GM21367 (cell line): ENCODE data around the gene KIAA0930.

Experiments used
- ATAC-seq: cut with Tn5 transposase; IDR thresholded peaks from one replicate; pipeline ENCODE4 v1.9.1; 2021; ENCODE audit not compliant: unreplicated experiment

KIAA0930 gene

GRCh38 chr22:45144916-45145315 lies 95.8 kb downstream of the KIAA0930 start:
- ATAC-seq: no peak

GRCh38 chr22:45142376-45142775 lies 98.3 kb downstream of the KIAA0930 start:
- no peak for ATAC-seq
